AG08395 (cell line): ENCODE data around the gene CSRP1.
"Not testable (repeated sequence)": the region's sequence is repeated elsewhere in the genome, so short reads cannot be mapped to it uniquely, and the experiment has no call there.

Experiments
- DNase-seq: peaks from one replicate; pipeline ENCODE4 v3.0.0; 2012; ENCODE audit warnings: mixed read lengths, low spot score

Gene CSRP1

DNA sequence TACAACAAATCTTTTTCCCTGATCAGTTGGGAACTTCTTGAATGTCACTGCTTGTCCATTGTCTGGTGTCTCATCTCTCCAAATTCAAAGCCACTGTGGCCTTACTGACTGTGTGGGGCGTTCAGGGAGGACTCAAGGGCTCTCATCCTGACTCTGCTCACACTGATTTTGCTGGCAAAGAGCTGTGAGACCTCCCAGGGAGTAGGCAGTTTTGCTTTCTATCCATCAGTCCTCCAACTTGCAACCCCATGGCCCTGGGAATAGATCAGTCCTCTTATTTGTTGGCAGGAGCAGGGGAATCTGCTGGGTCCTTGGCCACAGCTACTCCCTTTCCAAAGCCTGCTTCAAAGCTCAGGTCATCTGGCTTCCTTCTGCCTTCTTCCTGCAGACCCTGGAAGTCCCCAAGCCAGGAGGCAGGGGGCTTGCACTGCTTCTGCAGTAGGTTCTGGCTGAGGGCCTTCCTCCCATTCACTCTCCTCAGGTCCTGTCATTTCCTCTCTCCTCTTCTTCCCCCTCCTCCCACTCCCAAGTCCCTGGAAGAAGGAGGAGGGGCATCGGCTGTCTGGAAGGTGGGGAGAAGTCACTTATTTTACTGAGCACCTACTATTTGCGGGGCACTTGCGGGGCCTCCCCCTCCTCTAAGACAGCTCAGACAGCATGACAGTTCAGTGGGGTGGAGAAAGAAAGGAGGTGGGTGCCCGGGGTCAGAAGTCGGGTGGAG lies 31.1 kb upstream of the CSRP1 start:
- DNase-seq = no peak

- no peak for DNase-seq
These were observed 30.5 kb upstream of the CSRP1 start for GRCh38 chr1:201537467-201537866.

- no peak for DNase-seq
These were observed 30.1 kb upstream of the CSRP1 start for GRCh38 chr1:201537028-201537427.

GRCh38 chr1:201536558-201536957 lies 29.6 kb upstream of the CSRP1 start:
- peak; percentile 88 for DNase-seq

DNA sequence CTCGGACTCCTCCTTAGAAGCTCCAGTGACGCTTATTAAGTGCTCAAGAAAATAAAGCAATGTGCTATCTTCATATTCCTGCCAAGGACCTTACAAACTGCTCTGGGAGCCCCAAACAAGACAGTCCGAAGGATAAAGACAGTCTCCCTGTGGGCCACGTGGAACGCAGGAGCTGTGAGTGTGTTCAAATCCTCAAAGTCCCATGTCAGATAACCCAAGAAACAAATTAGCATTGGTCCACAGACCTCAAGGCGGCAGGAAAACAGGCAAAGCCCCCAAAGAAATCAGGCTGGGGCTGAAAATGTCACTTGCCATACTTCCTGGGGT lies 29.0 kb upstream of the CSRP1 start:
- no peak for DNase-seq

DNA sequence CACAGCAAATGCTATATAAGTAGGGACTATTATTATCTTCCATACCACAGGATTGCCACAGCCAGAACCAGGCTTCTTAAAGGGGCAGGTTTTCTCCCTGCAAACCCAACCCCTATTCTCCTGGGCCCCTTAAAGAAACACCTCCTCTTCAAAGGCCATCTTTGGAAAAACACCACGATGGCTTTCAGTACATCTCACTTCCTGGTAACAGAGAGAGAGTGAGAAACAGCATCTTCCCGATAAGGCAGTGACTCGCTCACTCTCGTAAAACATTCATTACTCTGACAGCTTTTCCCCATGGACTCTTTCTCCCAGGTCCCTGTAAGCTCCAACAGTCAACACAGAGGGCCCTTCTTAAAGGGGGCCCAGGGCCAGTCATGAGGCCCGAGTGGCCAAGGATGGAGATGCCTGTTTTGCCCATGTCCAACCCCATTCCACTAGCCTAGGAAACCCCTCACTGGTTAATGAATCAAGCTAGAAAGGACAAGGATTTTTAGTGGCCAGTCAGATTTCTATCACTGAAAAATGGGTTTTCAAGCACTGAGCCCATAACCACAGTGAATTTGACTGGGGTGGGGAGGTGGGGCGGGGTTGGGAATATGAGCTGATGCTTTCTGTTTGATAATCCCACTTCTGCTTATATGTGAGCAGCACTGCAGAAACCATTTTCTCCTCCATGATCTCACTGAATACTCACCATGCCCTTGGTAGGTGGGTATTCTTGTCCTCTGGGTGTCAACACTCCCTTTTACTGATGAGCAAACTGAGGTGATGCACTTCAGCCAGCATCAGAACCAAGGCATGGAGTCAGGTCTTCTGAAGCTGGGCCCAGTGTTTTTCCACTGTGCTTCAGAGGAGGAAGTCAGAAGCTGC lies 28.4 kb upstream of the CSRP1 start:
- DNase-seq = no peak

GRCh38 chr1:201533836-201534235 lies 26.9 kb upstream of the CSRP1 start:
- no peak for DNase-seq

DNA sequence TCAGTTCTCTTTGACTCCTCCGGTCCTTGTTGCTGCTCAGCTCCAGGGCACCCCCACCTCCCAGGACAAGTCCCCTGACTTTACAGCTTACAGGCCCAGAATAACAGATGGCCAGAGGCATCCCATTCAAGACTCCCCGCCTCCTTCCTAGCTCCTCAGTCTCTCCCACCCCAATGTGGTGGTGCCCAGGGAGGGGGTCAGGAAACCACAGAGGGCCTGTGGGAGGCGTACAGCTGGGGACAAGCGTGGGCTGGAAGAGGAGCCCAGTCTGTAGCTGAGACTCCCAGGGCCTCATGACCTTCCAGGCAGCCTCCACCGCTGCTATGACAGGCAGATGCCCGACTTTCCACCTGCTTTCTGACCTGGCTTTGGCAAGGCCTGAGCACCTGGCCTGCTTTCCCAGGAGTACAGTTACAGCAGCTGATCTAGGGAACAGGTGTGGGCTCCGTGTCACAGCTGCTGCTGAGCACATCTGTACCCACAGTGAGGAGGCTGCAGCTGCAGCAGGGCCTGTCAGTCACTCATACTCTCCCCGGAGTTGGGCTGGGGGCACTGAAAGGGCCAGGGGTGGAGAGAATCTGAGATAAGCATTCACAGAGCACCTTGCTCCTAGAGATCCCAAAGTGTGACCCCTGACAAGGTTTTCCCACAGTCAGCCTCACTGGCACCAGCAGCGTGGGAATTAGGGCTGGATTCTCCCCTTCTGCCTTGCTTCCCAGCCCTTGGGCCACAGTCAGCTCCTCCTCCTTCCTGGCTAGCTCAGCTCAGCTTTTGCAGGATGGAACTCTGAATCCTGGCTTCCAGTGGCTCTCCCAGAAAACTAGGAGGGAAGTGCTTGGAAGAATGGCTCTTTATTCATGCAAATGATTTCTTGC lies 24.9 kb upstream of the CSRP1 start:
- DNase-seq = no peak

DNA sequence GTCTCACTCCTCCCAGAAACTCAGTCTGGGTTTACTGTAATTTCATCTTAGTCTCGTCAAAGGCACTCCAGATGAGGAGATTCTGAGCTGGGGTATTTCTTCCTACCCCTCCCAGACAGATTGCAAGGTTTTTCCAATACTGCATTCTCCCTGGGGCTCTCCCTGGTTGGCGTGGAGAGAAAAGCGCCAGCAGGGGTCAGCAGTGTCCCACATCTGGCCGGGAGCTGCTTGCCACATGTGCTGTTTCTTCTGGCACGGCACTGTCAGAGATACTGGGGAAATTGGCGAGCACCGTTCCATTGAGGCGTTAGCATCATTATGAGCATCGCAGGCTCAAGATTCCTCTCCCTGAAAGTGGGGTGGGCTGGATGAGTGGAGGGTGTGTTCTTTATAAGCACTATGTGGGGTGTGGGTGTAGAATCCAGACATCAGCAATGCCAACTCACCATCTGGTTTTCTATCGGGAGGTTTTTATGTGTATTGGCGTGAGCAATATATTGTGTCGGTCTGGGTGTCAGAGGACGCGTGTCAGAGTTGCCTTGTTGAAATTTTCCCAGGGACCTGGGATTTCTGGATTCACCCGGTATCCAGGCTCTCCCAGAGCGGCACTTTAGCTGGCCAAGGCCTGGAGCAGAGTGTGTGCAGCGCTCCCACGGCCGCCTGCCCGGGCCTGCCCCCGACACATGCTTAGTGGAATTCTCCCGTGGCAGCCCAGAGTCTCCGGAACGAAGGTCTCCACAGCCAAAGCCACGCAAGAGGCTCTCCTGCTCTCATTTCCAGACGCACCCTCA lies 24.0 kb upstream of the CSRP1 start:
- peak; percentile 94 for DNase-seq

DNA sequence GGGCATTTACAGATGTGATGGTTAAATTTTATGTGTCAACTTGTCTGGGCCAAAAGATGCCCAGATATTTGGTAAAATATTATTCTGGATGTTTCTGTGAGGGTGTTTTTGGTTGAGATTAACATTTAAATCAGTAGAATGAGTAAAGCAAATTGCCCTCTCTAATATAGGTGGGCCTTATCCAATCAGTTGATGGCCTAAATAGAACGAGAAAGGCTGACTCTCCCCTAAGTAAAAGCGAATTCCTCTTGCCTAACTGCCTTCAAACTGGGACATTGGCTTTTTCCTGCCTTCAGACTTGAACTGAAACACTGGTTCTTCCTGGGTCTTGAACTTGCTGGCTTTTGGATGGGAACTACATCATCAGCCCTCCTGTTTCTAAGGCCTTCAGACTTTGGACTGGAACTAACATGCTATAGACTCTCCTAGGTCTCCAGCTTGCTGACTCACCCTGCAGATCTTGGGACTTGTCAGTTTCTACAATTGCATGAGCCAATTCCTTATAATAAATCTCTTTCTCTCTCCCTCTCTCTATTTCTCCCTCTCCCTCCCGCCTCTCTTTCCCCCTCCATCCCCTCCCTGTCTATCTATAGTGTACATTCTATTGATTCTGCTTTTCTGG lies 21.8 kb upstream of the CSRP1 start:
- DNase-seq = no peak

GRCh38 chr1:201527879-201528278 lies 21.0 kb upstream of the CSRP1 start:
- DNase-seq = no peak

DNA sequence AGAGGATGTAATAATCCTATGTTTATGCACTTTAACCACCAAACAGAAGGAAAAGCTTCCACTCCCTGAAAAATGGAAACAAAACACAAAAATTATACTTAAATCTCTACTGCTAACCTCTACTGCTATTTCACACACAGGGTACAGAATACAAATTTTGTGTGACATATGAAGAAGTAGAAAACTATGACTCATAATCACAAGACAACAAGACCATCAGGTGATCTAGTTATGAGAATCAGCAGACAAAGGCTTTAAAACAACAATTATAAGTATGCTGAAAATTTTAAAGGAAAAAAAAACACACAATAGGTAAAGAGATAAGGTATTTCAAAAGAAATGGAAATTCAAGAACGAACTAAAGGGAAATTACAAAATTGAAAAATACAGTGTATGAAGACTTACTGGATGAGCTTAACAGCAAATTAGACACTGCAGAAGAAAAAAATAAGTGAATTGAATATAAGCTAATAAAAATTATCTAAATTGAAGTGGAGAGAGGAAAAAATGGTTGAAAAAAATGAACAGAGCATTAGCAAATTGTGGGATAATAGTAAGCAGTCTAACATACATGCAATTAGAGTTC lies 18.4 kb upstream of the CSRP1 start:
- no peak for DNase-seq

- DNase-seq = not testable (repeated sequence)
These were observed 13.2 kb upstream of the CSRP1 start for GRCh38 chr1:201520046-201520575.

GRCh38 chr1:201518071-201518470 lies 11.1 kb upstream of the CSRP1 start:
- DNase-seq = no peak

DNA sequence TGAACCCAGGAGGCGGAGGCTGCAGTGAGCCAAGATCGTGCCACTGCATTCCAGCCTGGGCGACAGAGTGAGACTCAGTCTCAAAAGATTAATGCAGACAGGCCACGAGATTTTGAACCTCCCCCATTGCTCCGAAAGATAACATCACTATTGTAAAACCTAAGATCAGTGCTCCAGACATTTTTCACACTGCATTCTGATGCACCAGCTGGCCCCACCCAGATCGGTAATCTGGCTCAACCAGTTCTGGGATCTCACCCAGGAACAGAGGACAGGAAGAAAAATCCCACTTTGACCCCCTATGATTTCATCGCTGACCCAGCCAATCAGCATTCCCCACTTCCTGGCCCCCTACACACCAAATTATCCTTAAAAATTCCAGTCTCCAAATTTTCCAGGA lies 10.7 kb upstream of the CSRP1 start:
- no peak for DNase-seq

DNA sequence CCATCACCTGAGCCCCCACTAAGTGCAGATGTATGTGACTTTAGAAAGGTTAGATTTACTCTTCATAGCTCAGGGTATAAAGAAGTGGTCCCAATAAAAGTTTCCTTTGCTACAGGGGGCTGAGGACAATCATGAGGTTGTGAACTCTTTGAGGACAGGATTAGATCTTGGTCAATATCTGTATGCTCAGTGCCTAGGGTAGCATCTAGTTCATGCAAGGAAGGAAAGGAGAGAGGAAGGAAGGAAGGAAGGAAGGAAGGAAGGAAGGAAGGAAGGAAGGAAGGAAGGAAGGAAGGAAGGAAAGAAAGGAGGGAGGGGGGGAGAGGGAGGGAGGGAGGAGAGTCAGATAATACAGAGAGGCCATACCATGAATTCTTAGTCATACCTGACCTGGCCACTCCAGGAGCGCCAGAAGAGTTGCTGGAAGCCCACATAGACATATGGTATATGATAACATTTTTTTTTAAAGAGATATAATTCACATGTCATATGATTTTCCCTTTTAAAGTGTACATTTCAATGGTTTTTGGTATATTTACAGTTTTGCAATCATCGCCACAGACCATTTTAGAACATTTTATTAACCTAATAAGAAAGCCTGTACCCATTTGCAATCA lies 9.7 kb upstream of the CSRP1 start:
- no peak for DNase-seq

GRCh38 chr1:201515895-201516294 lies 9.0 kb upstream of the CSRP1 start:
- DNase-seq = no peak

GRCh38 chr1:201515062-201515750 lies 8.3 kb upstream of the CSRP1 start:
- no peak for DNase-seq

DNA sequence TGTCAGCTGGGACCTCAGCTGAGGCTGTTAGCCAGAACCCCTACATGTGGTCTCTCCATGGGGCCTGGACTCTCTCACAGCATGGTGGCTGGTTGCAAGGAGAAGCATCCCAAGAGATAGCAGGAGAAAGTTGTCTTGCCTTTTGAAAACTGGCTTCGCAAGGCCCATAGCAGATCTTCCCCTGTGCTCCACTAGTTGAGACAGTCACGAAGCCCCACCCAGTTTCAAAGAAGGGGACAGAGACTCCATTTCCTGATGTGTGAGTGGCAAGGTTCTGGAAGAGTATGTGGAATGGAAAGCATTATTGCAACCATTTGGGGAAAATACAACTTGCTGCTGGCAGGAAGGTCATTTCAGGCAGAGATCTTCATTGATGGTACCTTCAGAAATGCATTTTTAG lies 7.5 kb upstream of the CSRP1 start:
- no peak for DNase-seq
